ENCODE data around the gene BTBD6.

The BTBD6 gene

DNA sequence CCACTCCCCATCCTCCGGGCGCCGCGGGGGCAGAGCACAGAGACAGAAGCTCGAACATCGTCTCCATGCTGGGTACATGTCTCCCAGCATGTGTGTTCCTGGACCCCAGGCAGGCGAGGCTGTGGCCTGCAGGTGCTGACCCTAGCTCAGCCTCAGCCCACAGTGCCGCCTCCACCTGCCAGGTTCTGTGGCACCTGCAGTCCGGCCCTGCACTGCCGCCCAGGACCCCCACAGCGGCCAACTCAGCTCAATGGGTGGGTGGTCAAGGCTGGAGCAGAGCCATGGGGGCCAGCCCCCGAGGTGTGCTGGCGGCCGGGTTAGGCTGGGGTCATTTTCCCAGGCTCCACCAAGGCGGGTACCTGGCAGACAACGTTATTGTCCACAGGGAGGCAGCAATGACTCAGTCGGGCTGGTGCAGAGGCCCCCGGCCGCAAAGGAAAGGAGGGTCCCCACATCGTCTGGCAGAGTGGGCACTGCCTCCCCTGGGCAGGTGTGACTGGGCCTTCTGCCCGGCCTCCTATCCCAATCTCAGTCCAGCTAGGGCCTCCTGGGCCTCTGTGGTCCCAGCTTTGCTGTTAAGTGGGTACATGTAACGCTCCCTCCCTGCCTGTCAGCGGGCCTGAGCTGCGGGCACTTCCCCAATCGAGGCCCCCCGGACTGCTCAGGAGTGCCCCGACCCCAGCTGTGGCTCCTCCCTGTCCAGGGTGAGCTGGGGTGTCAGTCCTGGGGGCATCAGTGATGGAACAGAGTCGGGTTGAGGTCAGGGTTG lies 47.0 kb upstream of the BTBD6 start:
- no peaks in the 10 kb centered on the region for H3K36me3 ChIP-seq (ENCODE audit: control insufficient read depth, insufficient read depth, low read length)
- DNase-seq (ENCODE audit: extremely low read depth, insufficient read length) = no peak
- no peaks in the 10 kb centered on the region; the same call in 1 of the 2 replicates for H3K27me3 ChIP-seq (replicated peaks; ENCODE audit: control insufficient read depth, insufficient read depth, low read length)
- no peak overlapping the region for H3K4me3 ChIP-seq (replicated peaks; ENCODE audit: low read depth, low read length)
- TF ChIP-seq, protein P1, sequence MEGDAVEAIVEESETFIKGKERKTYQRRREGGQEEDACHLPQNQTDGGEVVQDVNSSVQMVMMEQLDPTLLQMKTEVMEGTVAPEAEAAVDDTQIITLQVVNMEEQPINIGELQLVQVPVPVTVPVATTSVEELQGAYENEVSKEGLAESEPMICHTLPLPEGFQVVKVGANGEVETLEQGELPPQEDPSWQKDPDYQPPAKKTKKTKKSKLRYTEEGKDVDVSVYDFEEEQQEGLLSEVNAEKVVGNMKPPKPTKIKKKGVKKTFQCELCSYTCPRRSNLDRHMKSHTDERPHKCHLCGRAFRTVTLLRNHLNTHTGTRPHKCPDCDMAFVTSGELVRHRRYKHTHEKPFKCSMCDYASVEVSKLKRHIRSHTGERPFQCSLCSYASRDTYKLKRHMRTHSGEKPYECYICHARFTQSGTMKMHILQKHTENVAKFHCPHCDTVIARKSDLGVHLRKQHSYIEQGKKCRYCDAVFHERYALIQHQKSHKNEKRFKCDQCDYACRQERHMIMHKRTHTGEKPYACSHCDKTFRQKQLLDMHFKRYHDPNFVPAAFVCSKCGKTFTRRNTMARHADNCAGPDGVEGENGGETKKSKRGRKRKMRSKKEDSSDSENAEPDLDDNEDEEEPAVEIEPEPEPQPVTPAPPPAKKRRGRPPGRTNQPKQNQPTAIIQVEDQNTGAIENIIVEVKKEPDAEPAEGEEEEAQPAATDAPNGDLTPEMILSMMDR (IDR thresholded peaks at IDR 0.05; ENCODE audit: insufficient read depth, low read length, poor library complexity, severe bottlenecking) = no peak

DNA sequence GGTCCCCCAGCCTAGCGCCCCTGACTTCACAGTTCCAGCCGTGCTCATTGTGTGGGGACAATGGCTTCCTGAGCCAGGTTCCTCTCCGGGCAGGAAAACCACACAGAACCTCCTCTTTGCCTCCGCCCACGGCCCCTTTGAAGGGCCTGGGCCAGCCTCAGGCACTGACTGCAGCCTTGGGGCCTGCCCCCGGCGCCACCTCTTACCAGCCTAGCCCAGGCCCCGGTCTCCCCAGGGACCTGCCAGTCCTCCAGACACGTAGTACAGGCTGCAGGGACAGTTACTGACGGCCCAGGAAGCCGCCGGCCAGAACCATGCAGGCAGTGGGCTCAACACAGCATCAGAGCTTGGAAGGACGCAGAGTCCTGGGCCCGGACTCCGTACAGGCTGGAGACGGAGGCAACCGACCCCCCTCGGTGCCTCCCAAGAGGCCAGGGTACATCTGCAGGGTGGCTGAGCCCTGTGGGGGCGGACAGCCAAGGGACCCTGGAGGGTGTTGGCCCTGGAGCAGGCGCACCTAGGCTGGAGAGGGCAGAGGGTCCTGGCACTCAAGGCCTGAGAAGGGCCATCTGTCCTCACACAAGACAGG lies 46.3 kb upstream of the BTBD6 start:
- Histone ChIP-seq H3K36me3 (ENCODE audit: control insufficient read depth, insufficient read depth, low read length) (no peaks in the 10 kb centered on the region), H3K27me3 (replicated peaks; ENCODE audit: control insufficient read depth, insufficient read depth, low read length) (no peaks in the 10 kb centered on the region; the same call in 1 of the 2 replicates), H3K4me3 (replicated peaks; ENCODE audit: low read depth, low read length) (no peak overlapping the region)
- TF ChIP-seq, protein P1 (IDR thresholded peaks at IDR 0.05; ENCODE audit: insufficient read depth, low read length, poor library complexity, severe bottlenecking) = no peak
- DNase-seq (ENCODE audit: extremely low read depth, insufficient read length) = no peak

DNA sequence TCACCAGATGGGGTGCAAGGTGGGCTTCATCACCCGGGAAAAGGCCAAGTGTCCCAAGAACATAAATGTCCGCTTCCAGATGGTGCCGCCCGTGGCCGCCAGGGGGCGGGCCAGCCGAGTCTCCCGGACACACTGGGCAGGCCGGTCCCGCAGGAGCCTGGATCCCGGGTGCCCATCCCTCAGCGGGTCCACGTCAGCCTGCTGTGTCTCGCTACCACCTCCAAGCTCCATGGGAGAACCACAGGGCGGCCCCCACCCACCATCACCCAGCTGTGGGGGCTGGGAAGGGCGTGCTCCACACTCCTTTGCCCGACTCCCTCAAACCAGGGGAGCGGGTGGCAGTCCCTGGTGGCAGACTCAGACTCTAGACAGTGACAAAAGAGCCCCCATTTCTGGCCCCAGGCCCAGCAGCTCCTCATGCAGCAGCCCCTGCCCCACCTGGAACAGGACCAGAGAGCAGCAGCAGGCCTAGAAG lies 45.2 kb upstream of the BTBD6 start:
- Histone ChIP-seq H3K4me3 (replicated peaks; ENCODE audit: low read depth, low read length) (no peak overlapping the region), H3K27me3 (replicated peaks; ENCODE audit: control insufficient read depth, insufficient read depth, low read length) (no peaks in the 10 kb centered on the region; the same call in 1 of the 2 replicates), H3K36me3 (ENCODE audit: control insufficient read depth, insufficient read depth, low read length) (no peaks in the 10 kb centered on the region)
- peak; percentile 67 for DNase-seq (ENCODE audit: extremely low read depth, insufficient read length)
- TF ChIP-seq, protein P1 (IDR thresholded peaks at IDR 0.05; ENCODE audit: insufficient read depth, low read length, poor library complexity, severe bottlenecking) = peak; percentile 91

DNA sequence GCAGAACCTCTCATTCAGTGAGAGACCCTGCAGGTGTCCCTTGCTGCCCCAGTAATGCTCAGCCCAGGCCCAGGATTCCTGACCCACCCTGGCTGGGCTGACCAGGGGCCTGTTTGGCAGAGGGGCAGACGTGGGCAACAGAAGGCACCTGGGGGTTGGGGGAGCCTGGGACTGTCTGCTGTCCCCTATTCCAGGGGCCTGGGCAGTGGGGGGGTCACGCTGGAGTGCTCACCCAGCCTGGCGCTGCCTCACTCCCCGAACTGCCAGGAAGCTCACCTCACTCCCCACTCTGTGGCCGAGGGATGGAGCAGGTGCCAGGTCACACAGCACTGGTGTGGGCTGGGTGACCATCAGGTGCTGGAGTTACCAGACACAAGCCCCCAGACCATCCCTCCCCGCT lies 44.6 kb upstream of the BTBD6 start:
- no peak for DNase-seq (ENCODE audit: extremely low read depth, insufficient read length)
- H3K4me3 ChIP-seq (replicated peaks; ENCODE audit: low read depth, low read length) = no peak overlapping the region
- H3K27me3 ChIP-seq (replicated peaks; ENCODE audit: control insufficient read depth, insufficient read depth, low read length) = no peaks in the 10 kb centered on the region; the same call in 1 of the 2 replicates
- TF ChIP-seq, protein P1 (IDR thresholded peaks at IDR 0.05; ENCODE audit: insufficient read depth, low read length, poor library complexity, severe bottlenecking) = no peak
- H3K36me3 ChIP-seq (ENCODE audit: control insufficient read depth, insufficient read depth, low read length) = no peaks in the 10 kb centered on the region

DNA sequence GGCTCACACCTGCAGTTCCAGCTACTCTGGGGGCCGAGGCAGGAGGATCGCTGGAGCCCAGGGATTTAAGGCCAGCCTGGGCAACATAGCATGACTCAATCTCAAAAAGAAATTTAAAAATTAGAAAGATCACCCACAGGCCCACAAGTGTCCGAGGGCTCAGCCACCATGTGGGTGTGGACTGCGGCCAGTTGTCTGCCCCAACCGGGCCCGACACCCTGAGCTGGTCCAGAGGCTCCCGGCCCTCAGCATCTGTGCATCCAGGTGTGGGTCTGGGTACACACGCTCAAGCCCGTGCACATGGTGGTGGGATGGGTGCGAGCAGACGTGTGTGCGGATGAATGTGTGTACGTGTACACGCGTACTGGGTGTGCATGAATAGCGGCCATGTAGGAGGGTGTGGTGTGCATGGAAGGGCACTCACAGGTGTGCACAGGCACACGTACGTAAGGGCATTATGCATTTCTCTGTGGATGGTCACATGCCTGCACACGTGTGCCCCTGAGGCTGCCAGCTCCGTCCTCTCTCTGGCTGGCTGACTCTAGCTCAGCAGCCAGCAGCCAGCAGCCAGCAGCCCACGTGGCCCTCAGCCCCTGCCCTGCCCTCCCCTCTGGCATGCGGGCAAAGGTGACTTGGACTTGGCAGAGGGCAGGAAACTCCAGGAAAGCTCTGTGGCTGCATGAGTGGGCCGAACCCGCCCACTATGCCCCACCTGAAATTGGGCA lies 44.0 kb upstream of the BTBD6 start:
- Histone ChIP-seq H3K27me3 (replicated peaks; ENCODE audit: control insufficient read depth, insufficient read depth, low read length) (no peaks in the 10 kb centered on the region; the same call in 1 of the 2 replicates), H3K4me3 (replicated peaks; ENCODE audit: low read depth, low read length) (no peak overlapping the region), H3K36me3 (ENCODE audit: control insufficient read depth, insufficient read depth, low read length) (no peaks in the 10 kb centered on the region)
- TF ChIP-seq, protein P1 (IDR thresholded peaks at IDR 0.05; ENCODE audit: insufficient read depth, low read length, poor library complexity, severe bottlenecking) = no peak
- no peak for DNase-seq (ENCODE audit: extremely low read depth, insufficient read length)

All from GM06990 (cell line).